ENCODE measurements around the gene FAM81B.
"Not testable (repeated sequence)": the region's sequence is repeated elsewhere in the genome, so short reads cannot be mapped to it uniquely, and the experiment has no call there.

FAM81B gene, protein sequence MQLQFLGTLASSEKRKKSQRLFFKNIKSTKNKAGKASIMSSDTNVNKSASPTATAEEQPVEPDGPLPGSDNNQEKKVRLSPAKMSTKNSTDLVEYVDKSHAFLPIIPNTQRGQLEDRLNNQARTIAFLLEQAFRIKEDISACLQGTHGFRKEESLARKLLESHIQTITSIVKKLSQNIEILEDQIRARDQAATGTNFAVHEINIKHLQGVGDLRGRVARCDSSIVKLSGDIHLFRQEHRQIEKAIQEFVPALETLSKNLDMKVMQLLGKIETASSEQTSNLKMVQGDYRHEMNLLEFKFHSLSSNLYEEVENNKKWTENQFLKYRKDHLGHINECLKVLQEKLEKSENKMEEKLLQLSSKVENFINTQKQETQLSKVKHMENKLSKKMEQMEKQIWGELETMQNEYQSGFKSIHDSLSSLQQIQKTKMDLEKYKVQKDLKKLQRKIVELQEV

DNA sequence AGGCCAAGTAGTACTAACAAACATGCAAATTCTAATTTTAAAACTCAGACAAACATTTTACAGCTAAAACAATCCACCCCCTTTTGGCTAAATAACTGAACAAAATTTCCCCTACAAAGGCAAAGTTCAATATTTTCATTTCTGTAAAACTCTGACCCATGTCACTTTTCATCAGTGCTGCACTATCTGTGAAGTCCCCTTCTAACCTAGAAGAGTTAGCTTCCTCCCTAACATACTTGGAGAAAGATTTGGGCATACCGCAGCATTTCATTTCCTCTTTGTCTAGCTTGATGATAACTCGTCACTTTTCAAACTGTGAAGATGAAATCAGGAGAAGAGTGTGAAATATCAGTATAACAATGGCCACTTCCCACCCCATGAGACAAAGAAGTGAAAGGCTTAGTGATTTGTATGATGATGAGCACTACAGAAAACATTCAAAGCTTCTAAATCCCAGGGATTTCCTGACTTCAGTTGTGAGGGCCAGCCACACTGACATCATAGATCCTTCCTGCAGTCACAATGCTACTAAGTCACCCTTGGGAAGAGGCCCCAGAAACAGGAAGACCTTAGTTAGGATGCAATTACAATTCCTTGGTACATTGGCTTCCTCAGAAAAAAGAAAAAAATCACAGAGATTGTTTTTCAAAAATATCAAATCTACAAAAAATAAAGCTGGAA lies at the start of gene FAM81B:
FAM81B (plus strand) TSS at position 555 of the 681 bp plus-strand sequence; CDS start at position 579, 24 bp downstream.
- H3F3A ChIP-seq (ENCODE audit: low read depth): no peaks in the 10 kb centered on the region; the same call in 1 of the 2 replicates
- H3K9me3 ChIP-seq (ENCODE audit: insufficient read depth, low read depth, low read length): no peaks in the 10 kb centered on the region

DNA sequence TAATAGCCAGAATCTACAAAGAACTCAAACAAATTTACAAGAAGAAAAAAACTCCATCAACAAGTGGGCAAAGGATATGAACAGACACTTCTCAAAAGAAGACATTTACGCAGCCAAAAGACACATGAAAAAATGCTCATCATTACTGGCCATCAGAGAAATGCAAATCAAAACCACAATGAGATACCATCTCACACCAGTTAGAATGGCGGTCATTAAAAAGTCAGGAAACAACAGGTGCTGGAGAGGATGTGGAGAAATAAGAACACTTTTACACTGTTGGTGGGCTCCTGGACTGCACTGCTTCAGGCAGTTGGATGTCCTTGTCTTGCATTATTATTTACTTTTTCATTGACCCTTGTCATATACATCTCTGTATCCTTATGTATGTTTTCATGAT lies 49.7 kb upstream of the FAM81B start:
- H3K79me2 ChIP-seq (ENCODE audit: insufficient read depth, low read length); H3K4me3 ChIP-seq (ENCODE audit: low read length, poor library complexity, severe bottlenecking); H3K27me3 ChIP-seq (ENCODE audit: insufficient read depth, low read length, poor library complexity, severe bottlenecking); H3K4me2 ChIP-seq (ENCODE audit: low read depth, low read length, poor library complexity, severe bottlenecking); H3K9ac ChIP-seq (ENCODE audit: low read depth, low read length, poor library complexity, severe bottlenecking); H3F3A ChIP-seq (ENCODE audit: low read depth); H3K9me2 ChIP-seq (replicated peaks; ENCODE audit: low read depth, low read length); H3K4me1 ChIP-seq (ENCODE audit: insufficient read depth, low read length, poor library complexity, severe bottlenecking); H3K9me3 ChIP-seq (ENCODE audit: insufficient read depth, low read depth, low read length); H3K36me3 ChIP-seq (ENCODE audit: insufficient read depth, low read length); H4K20me1 ChIP-seq (ENCODE audit: insufficient read depth, low read length, poor library complexity, severe bottlenecking); H2AFZ ChIP-seq (ENCODE audit: low read length): not testable (repeated sequence)

More for the DNA sequence above, at the start of gene FAM81B:
- H3K4me3 ChIP-seq (ENCODE audit: low read length, poor library complexity, severe bottlenecking): no peak within 1 kb of the TSS
- no peaks in the 10 kb centered on the region for H3K4me1 ChIP-seq (ENCODE audit: insufficient read depth, low read length, poor library complexity, severe bottlenecking)
- TF ChIP-seq EZH2phosphoT487 (IDR thresholded peaks at IDR 0.05; ENCODE audit: borderline replicate concordance): no peak
- TF ChIP-seq, protein P1, sequence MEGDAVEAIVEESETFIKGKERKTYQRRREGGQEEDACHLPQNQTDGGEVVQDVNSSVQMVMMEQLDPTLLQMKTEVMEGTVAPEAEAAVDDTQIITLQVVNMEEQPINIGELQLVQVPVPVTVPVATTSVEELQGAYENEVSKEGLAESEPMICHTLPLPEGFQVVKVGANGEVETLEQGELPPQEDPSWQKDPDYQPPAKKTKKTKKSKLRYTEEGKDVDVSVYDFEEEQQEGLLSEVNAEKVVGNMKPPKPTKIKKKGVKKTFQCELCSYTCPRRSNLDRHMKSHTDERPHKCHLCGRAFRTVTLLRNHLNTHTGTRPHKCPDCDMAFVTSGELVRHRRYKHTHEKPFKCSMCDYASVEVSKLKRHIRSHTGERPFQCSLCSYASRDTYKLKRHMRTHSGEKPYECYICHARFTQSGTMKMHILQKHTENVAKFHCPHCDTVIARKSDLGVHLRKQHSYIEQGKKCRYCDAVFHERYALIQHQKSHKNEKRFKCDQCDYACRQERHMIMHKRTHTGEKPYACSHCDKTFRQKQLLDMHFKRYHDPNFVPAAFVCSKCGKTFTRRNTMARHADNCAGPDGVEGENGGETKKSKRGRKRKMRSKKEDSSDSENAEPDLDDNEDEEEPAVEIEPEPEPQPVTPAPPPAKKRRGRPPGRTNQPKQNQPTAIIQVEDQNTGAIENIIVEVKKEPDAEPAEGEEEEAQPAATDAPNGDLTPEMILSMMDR (conservative IDR thresholded peaks at IDR 0.05; ENCODE audit: low read length): no peak
- H3K79me2 ChIP-seq (ENCODE audit: insufficient read depth, low read length): no peaks in the 10 kb centered on the region
- H2AFZ ChIP-seq (ENCODE audit: low read length): no peak within 1 kb of the TSS
- H3K36me3 ChIP-seq (ENCODE audit: insufficient read depth, low read length): no peaks in the 10 kb centered on the region
- no peak within 1 kb of the TSS for H3K9ac ChIP-seq (ENCODE audit: low read depth, low read length, poor library complexity, severe bottlenecking)
- H3K4me2 ChIP-seq (ENCODE audit: low read depth, low read length, poor library complexity, severe bottlenecking): no peak within 1 kb of the TSS
- no peaks in the 10 kb centered on the region for H4K20me1 ChIP-seq (ENCODE audit: insufficient read depth, low read length, poor library complexity, severe bottlenecking)
- no peaks in the 10 kb centered on the region for H3K9me2 ChIP-seq (replicated peaks; ENCODE audit: low read depth, low read length)
- H3K27me3 ChIP-seq (ENCODE audit: insufficient read depth, low read length, poor library complexity, severe bottlenecking): no peaks in the 10 kb centered on the region

DNA sequence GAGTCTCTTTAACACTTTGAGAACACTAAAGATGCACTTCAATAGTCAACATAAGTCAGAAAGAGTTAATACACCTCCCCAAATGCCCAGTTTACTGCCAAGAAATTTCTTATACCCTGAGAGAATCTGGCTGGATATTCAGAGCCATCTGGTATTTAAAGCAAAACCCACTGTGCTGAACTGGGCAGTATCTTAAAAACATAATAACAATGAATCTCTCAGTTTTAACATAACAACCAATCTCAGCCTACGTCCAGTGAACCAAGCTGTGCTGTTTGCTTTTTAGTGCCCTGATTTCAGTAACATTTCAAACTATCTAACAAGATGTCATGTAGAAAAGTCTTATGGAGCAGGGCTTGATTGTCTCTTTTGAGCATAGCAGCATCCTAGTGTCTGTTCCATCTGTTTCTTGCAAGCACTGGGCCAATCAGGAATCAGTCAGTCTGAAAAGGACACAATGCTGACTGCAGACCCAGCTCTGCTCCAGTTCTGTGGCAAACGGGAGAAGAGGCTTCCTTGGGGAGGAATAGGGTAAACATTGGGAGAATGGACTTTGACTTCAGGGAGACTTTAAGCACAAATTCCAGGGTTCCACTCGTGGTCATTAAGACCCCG lies 43.6 kb upstream of the FAM81B start:
- H3K79me2 ChIP-seq (ENCODE audit: insufficient read depth, low read length): no peaks in the 10 kb centered on the region
- peaks cover 15% of the 10 kb centered on the region for H3K4me1 ChIP-seq (ENCODE audit: insufficient read depth, low read length, poor library complexity, severe bottlenecking)
- no peaks in the 10 kb centered on the region for H4K20me1 ChIP-seq (ENCODE audit: insufficient read depth, low read length, poor library complexity, severe bottlenecking)
- H3K9me3 ChIP-seq (ENCODE audit: insufficient read depth, low read depth, low read length): no peaks in the 10 kb centered on the region
- no peak for TF ChIP-seq EZH2phosphoT487 (IDR thresholded peaks at IDR 0.05; ENCODE audit: borderline replicate concordance)
- TF ChIP-seq, protein P1 (conservative IDR thresholded peaks at IDR 0.05; ENCODE audit: low read length): no peak
- no peak overlapping the region for H2AFZ ChIP-seq (ENCODE audit: low read length)
- no peaks in the 10 kb centered on the region for H3K9me2 ChIP-seq (replicated peaks; ENCODE audit: low read depth, low read length)
- no peaks in the 10 kb centered on the region for H3K36me3 ChIP-seq (ENCODE audit: insufficient read depth, low read length)
- H3F3A ChIP-seq (ENCODE audit: low read depth): no peaks in the 10 kb centered on the region
- H3K9ac ChIP-seq (ENCODE audit: low read depth, low read length, poor library complexity, severe bottlenecking): no peak overlapping the region
- no peaks in the 10 kb centered on the region for H3K27me3 ChIP-seq (ENCODE audit: insufficient read depth, low read length, poor library complexity, severe bottlenecking)
- H3K4me3 ChIP-seq (ENCODE audit: low read length, poor library complexity, severe bottlenecking): no peak overlapping the region
- no peak overlapping the region for H3K4me2 ChIP-seq (ENCODE audit: low read depth, low read length, poor library complexity, severe bottlenecking)
